ENCODE measurements around the gene RFPL2. TPM values are rescaled to one million over a fixed set of nuclear protein-coding genes. Genes with fewer than 3 reads are reported as not detected.

The RFPL2 gene
- total RNA-seq, 2 donors from 2014 or later = 1.8 to 3.1 TPM

GRCh38 chr22:32233091-32233490 lies 28.2 kb upstream of the RFPL2 start:
- no peak overlapping the region for H3K27ac ChIP-seq (ENCODE audit: low read depth, low read length)
- no peaks in the 10 kb centered on the region for H3K4me1 Mint-ChIP-seq
- H3K27me3 Mint-ChIP-seq (ENCODE audit: insufficient read depth) = no peaks in the 10 kb centered on the region
- TF ChIP-seq CTCF (conservative IDR thresholded peaks at IDR 0.05) = no peak
- H3K9me3 ChIP-seq (ENCODE audit: control insufficient read depth, low read length) = no peaks in the 10 kb centered on the region
- peaks cover 41% of the 10 kb centered on the region for H3K36me3 Mint-ChIP-seq (ENCODE audit: low read depth)
- 82 to 90% methylated on average over 4 to 5 of the region's 5 CpGs for WGBS, 2 experiments (ENCODE audit: insufficient coverage in 1 of 2, insufficient read length in 1 of 2)
- H3K27me3 ChIP-seq (ENCODE audit: control insufficient read depth, insufficient read depth, low read length, poor library complexity, severe bottlenecking) = no peaks in the 10 kb centered on the region
- no peak overlapping the region for H3K27ac Mint-ChIP-seq
- H3K36me3 ChIP-seq (ENCODE audit: control insufficient read depth, insufficient read depth, low read length) = peaks cover 26% of the 10 kb centered on the region
- DNase-seq = no peak
- H3K4me3 ChIP-seq (ENCODE audit: low read length) = no peak overlapping the region
- H3K9me3 Mint-ChIP-seq = no peaks in the 10 kb centered on the region
- no peak overlapping the region for H3K9ac ChIP-seq (ENCODE audit: extremely low read depth, low read length, poor library complexity, severe bottlenecking)
- no peak overlapping the region for H3K4me3 Mint-ChIP-seq
- no peaks in the 10 kb centered on the region for H3K4me1 ChIP-seq (ENCODE audit: control insufficient read depth, insufficient read depth, low read length)

- H3K27ac ChIP-seq (ENCODE audit: low read depth, low read length) = no peak overlapping the region
- no peak overlapping the region for H3K4me3 ChIP-seq (ENCODE audit: low read length)
- H3K36me3 ChIP-seq (ENCODE audit: control insufficient read depth, insufficient read depth, low read length) = peaks cover 28% of the 10 kb centered on the region
- Mint-ChIP-seq H3K27ac (no peak overlapping the region), H3K27me3 (ENCODE audit: insufficient read depth) (no peaks in the 10 kb centered on the region), H3K9me3 (no peaks in the 10 kb centered on the region), H3K36me3 (ENCODE audit: low read depth) (peaks cover 44% of the 10 kb centered on the region), H3K4me3 (no peak overlapping the region), H3K4me1 (no peaks in the 10 kb centered on the region)
- no peaks in the 10 kb centered on the region for H3K4me1 ChIP-seq (ENCODE audit: control insufficient read depth, insufficient read depth, low read length)
- H3K9me3 ChIP-seq (ENCODE audit: control insufficient read depth, low read length) = no peaks in the 10 kb centered on the region
- no peak for TF ChIP-seq CTCF (conservative IDR thresholded peaks at IDR 0.05)
- no peak for DNase-seq
- H3K27me3 ChIP-seq (ENCODE audit: control insufficient read depth, insufficient read depth, low read length, poor library complexity, severe bottlenecking) = no peaks in the 10 kb centered on the region
- WGBS, 2 experiments (ENCODE audit: insufficient coverage in 1 of 2, insufficient read length in 1 of 2) = 96 to 100% methylated on average over 4 of the region's 5 CpGs
- no peak overlapping the region for H3K9ac ChIP-seq (ENCODE audit: extremely low read depth, low read length, poor library complexity, severe bottlenecking)
These were observed 27.4 kb upstream of the RFPL2 start for GRCh38 chr22:32232191-32232830.

- H3K4me3 Mint-ChIP-seq = no peak overlapping the region
These were observed 21.6 kb upstream of the RFPL2 start for GRCh38 chr22:32226326-32227104.

More at GRCh38 chr22:32226326-32227104, 21.6 kb upstream of the RFPL2 start:
- Histone ChIP-seq H3K9ac (ENCODE audit: extremely low read depth, low read length, poor library complexity, severe bottlenecking) (no peak overlapping the region), H3K27ac (ENCODE audit: low read depth, low read length) (no peak overlapping the region), H3K4me3 (ENCODE audit: low read length) (no peak overlapping the region), H3K36me3 (ENCODE audit: control insufficient read depth, insufficient read depth, low read length) (peaks cover 27% of the 10 kb centered on the region), H3K4me1 (ENCODE audit: control insufficient read depth, insufficient read depth, low read length) (no peaks in the 10 kb centered on the region), H3K9me3 (ENCODE audit: control insufficient read depth, low read length) (no peaks in the 10 kb centered on the region), H3K27me3 (ENCODE audit: control insufficient read depth, insufficient read depth, low read length, poor library complexity, severe bottlenecking) (no peaks in the 10 kb centered on the region)
- DNase-seq = no peak
- H3K9me3 Mint-ChIP-seq = no peaks in the 10 kb centered on the region
- peaks cover 28% of the 10 kb centered on the region for H3K36me3 Mint-ChIP-seq (ENCODE audit: low read depth)
- no peak for TF ChIP-seq CTCF (conservative IDR thresholded peaks at IDR 0.05)
- no peak overlapping the region for H3K27ac Mint-ChIP-seq
- H3K27me3 Mint-ChIP-seq (ENCODE audit: insufficient read depth) = no peaks in the 10 kb centered on the region
- H3K4me1 Mint-ChIP-seq = no peaks in the 10 kb centered on the region
- WGBS, 2 experiments (ENCODE audit: insufficient coverage in 1 of 2, insufficient read length in 1 of 2) = 78 to 87% methylated on average over 7 of the region's 7 CpGs
